ENCODE data around the gene SPATA20.

SPATA20 gene

GRCh38 chr17:50586421-50587247 lies 39.7 kb downstream of the SPATA20 start:
- peaks cover 34% of the 10 kb centered on the region for H3K27me3 ChIP-seq (ENCODE audit: insufficient read depth, low read length, poor library complexity)

GRCh38 chr17:50587571-50587970 lies 40.6 kb downstream of the SPATA20 start:
- ATAC-seq (ENCODE audit: insufficient read depth, low read depth), result no peak
- no peaks in the 10 kb centered on the region for H4K20me1 ChIP-seq (ENCODE audit: insufficient read depth, low read length)
- no peaks in the 10 kb centered on the region for H3K4me1 ChIP-seq (ENCODE audit: insufficient read depth, low read length)
- H3K27ac ChIP-seq (ENCODE audit: low read length), result no peak overlapping the region
- H3K9me3 ChIP-seq (ENCODE audit: insufficient read depth, low read length, severe bottlenecking), result no peaks in the 10 kb centered on the region
- H3K4me2 ChIP-seq (ENCODE audit: insufficient read depth, low read length), result no peak overlapping the region
- DNase-seq, result no peak
- TF ChIP-seq EZH2 (IDR thresholded peaks at IDR 0.05; ENCODE audit: borderline replicate concordance, low read depth, low read length, severe bottlenecking) (no peak), CTCF (IDR thresholded peaks at IDR 0.05; ENCODE audit: borderline replicate concordance, extremely low read depth, low read length, poor library complexity, severe bottlenecking) (no peak)
- H3K4me3 ChIP-seq (ENCODE audit: low read depth in 1 of 2, low read length in 2 of 2), result no peak overlapping the region
- H3K36me3 ChIP-seq (ENCODE audit: insufficient read depth, low read length), result no peaks in the 10 kb centered on the region
- H3K79me2 ChIP-seq (ENCODE audit: insufficient read depth, low read length), result no peaks in the 10 kb centered on the region
- H3K9ac ChIP-seq (ENCODE audit: low read depth, low read length), result no peak overlapping the region
- peaks cover 33% of the 10 kb centered on the region for H3K27me3 ChIP-seq (ENCODE audit: insufficient read depth, low read length, poor library complexity)
- no peak overlapping the region for H2AFZ ChIP-seq (ENCODE audit: low read depth, low read length)

More at GRCh38 chr17:50586421-50587247, 39.7 kb downstream of the SPATA20 start:
- ATAC-seq (ENCODE audit: insufficient read depth, low read depth) (no peak), DNase-seq (no peak)
- no peak overlapping the region for H3K4me3 ChIP-seq (ENCODE audit: low read depth in 1 of 2, low read length in 2 of 2)
- H3K4me2 ChIP-seq (ENCODE audit: insufficient read depth, low read length), result no peak overlapping the region
- H3K9me3 ChIP-seq (ENCODE audit: insufficient read depth, low read length, severe bottlenecking), result no peaks in the 10 kb centered on the region
- H3K9ac ChIP-seq (ENCODE audit: low read depth, low read length), result no peak overlapping the region
- no peak for TF ChIP-seq EZH2 (IDR thresholded peaks at IDR 0.05; ENCODE audit: borderline replicate concordance, low read depth, low read length, severe bottlenecking)
- no peak for TF ChIP-seq CTCF (IDR thresholded peaks at IDR 0.05; ENCODE audit: borderline replicate concordance, extremely low read depth, low read length, poor library complexity, severe bottlenecking)
- H3K36me3 ChIP-seq (ENCODE audit: insufficient read depth, low read length), result no peaks in the 10 kb centered on the region
- H3K27ac ChIP-seq (ENCODE audit: low read length), result no peak overlapping the region
- no peaks in the 10 kb centered on the region for H4K20me1 ChIP-seq (ENCODE audit: insufficient read depth, low read length)
- H3K79me2 ChIP-seq (ENCODE audit: insufficient read depth, low read length), result no peaks in the 10 kb centered on the region
- H3K4me1 ChIP-seq (ENCODE audit: insufficient read depth, low read length), result no peaks in the 10 kb centered on the region
- no peak overlapping the region for H2AFZ ChIP-seq (ENCODE audit: low read depth, low read length)

- Histone ChIP-seq H3K4me1 (ENCODE audit: insufficient read depth, low read length) (no peaks in the 10 kb centered on the region), H3K4me2 (ENCODE audit: insufficient read depth, low read length) (no peak overlapping the region), H3K9me3 (ENCODE audit: insufficient read depth, low read length, severe bottlenecking) (no peaks in the 10 kb centered on the region), H3K27ac (ENCODE audit: low read length) (no peak overlapping the region), H3K79me2 (ENCODE audit: insufficient read depth, low read length) (no peaks in the 10 kb centered on the region), H4K20me1 (ENCODE audit: insufficient read depth, low read length) (no peaks in the 10 kb centered on the region; the same call in 1 of the 2 replicates), H3K4me3 (ENCODE audit: low read depth in 1 of 2, low read length in 2 of 2) (no peak overlapping the region), H3K27me3 (ENCODE audit: insufficient read depth, low read length, poor library complexity) (peaks cover 29% of the 10 kb centered on the region), H2AFZ (ENCODE audit: low read depth, low read length) (no peak overlapping the region), H3K36me3 (ENCODE audit: insufficient read depth, low read length) (no peaks in the 10 kb centered on the region), H3K9ac (ENCODE audit: low read depth, low read length) (no peak overlapping the region)
- DNase-seq (no peak), ATAC-seq (ENCODE audit: insufficient read depth, low read depth) (no peak)
- TF ChIP-seq EZH2 (IDR thresholded peaks at IDR 0.05; ENCODE audit: borderline replicate concordance, low read depth, low read length, severe bottlenecking) (no peak), CTCF (IDR thresholded peaks at IDR 0.05; ENCODE audit: borderline replicate concordance, extremely low read depth, low read length, poor library complexity, severe bottlenecking) (no peak)
Measured at GRCh38 chr17:50588391-50589049, 41.5 kb downstream of the SPATA20 start.
